Measurements from ENCODE around the gene NCKAP5. TPM values are rescaled to one million over a fixed set of nuclear protein-coding genes. Genes with fewer than 3 reads are reported as not detected.

The NCKAP5 gene
- total and polyA plus RNA-seq, 7 experiments from 2014 or later, result 0.12 TPM; not detected in 6

DNA sequence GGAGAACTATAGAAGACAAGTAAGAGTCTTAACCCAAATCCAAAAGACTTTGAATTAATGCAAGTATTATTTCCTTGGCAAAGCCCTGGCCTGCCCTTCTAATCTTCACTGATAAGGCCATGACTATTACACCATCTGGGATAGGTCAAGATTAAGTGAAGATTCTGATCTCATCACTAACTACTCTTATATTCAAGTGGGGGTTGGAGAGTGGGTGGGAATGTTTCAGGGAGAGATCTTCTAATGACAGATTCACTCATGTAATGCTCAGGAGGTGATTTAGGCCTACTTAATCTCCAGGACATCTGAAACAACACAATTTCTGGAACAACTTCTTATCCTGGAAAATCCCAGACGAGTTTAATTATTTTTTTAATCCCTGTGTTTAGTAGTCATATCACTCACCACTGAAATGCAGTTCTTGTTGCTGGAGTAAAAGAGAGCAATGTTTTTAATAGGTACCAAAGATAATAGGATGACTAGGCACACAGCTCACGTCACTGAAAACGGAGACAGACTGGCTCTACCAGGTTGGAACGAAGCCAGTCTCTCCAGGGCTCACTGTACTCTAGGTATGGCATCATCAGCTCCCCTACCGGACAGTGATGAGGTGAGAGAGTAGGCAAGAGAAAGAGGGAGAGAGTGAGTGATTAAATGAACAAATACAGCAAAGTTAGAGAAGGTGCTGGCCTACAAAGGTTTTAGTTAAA is 133.1 kb downstream of the NCKAP5 start:
- no peaks in the 10 kb centered on the region for H3K36me3 ChIP-seq (ENCODE audit: control insufficient read depth in 2 of 3, insufficient read depth in 3 of 3, low read length in 3 of 3)
- Mint-ChIP-seq H3K36me3 (no peaks in the 10 kb centered on the region), H3K4me3 (no peak overlapping the region), H3K27me3 (no peaks in the 10 kb centered on the region), H3K27ac (no peak overlapping the region), H3K4me1 (no peaks in the 10 kb centered on the region), H3K9me3 (peaks cover 0 to 14% (median 4%) of the 10 kb centered on the region in 11 donors)
- no peak overlapping the region for H3K27ac ChIP-seq (ENCODE audit: low read depth, low read length)
- no peak for DNase-seq
- no peaks in the 10 kb centered on the region for H3K27me3 ChIP-seq (ENCODE audit: control insufficient read depth in 2 of 2, insufficient read depth in 2 of 2, low read length in 2 of 2)
- intact Hi-C loops (cut with micrococcal nuclease), result no loop called here
- CTCF ChIA-PET, result no interaction called here
- ATAC-seq, result no peak
- H3K4me1 ChIP-seq (ENCODE audit: control insufficient read depth in 2 of 2, insufficient read depth in 2 of 2, low read length in 2 of 2), result no peaks in the 10 kb centered on the region
- no peaks in the 10 kb centered on the region for H3K9me3 ChIP-seq (ENCODE audit: control insufficient read depth in 2 of 3, low read length in 3 of 3)
- POLR2A ChIA-PET, result no interaction called here
- H3K4me3 ChIP-seq (ENCODE audit: low read length), result no peak overlapping the region

DNA sequence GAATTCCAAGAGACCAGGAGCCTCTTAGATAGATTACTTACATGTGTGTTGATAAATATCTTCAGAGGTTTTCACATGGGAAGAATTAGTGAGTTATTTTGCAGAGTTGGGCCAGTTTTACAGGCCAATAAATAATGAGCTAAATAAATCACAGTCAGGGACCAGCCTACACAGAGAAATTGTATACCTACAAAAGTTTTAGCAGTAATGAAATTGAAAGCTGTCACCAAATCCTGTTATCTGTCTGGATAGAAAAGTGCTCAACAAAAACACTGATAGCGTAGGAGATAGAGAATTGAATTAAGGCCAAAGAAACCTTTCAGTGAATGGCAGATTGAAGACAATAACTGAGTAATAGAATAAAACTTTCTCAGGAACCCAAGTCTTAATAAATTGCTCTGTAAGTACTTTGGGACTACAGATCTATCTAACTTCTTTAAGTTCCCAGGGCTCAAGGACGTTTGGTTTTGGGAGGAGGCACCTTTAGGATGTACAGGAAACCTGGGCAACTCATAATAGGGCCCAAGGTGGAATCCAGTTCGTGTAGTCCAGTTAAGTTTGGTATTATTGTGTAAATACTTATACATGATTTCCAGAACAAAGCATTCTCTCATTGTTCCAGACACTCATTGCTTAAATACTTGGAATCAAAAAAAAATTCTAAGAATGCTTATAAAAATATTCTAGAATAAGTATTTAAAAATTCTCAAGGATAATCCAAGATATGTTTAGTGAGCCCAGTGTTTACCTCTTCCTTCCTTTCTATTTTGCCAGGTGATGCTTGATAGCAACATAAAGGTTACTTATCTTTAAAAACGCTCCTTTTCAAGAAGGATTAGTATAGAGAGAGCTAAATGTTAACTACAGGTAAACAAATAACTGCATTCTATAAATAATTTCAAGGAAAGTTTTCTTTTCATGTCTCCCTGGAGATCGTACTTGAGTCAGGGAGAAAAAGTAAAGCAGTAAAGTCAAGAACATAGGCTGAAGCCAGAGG is 134.5 kb downstream of the NCKAP5 start:
- H3K9me3 Mint-ChIP-seq, result peaks cover 0 to 14% (median 4%) of the 10 kb centered on the region in 11 donors
- ChIA-PET POLR2A (no interaction called here), CTCF (no interaction called here)
- Histone ChIP-seq H3K9me3 (ENCODE audit: control insufficient read depth in 2 of 3, low read length in 3 of 3) (no peaks in the 10 kb centered on the region), H3K4me1 (ENCODE audit: control insufficient read depth in 2 of 2, insufficient read depth in 2 of 2, low read length in 2 of 2) (no peaks in the 10 kb centered on the region), H3K36me3 (ENCODE audit: control insufficient read depth in 2 of 3, insufficient read depth in 3 of 3, low read length in 3 of 3) (no peaks in the 10 kb centered on the region), H3K4me3 (ENCODE audit: low read length) (no peak overlapping the region), H3K27me3 (ENCODE audit: control insufficient read depth in 2 of 2, insufficient read depth in 2 of 2, low read length in 2 of 2) (no peaks in the 10 kb centered on the region), H3K27ac (ENCODE audit: low read depth, low read length) (no peak overlapping the region)
- H3K27ac Mint-ChIP-seq, result no peak overlapping the region
- no peak overlapping the region for H3K4me3 Mint-ChIP-seq
- intact Hi-C loops (cut with micrococcal nuclease), result no loop called here
- H3K36me3 Mint-ChIP-seq, result no peaks in the 10 kb centered on the region
- no peak for ATAC-seq
- H3K4me1 Mint-ChIP-seq, result no peaks in the 10 kb centered on the region
- no peak for DNase-seq
- H3K27me3 Mint-ChIP-seq, result no peaks in the 10 kb centered on the region

DNA sequence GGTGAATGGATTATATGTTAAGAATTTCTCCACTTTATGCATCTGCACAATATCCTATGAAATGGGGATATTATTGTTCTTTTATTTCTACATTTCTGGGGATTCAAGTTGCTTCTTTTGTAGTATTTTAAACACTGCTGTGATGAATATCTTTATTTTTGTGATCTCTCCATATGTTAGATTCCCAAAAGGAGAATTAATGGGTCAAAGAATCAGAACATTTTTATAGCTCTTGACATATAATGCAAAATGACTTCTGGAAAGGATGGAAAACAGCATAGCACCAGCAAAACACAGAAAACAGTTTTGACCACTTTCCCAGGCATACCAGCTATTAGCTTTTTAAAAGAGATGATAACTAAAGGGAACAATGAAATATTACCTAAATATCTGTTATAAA is 135.5 kb downstream of the NCKAP5 start:
- H3K4me1 Mint-ChIP-seq, result no peaks in the 10 kb centered on the region
- H3K27ac ChIP-seq (ENCODE audit: low read depth, low read length), result no peak overlapping the region
- intact Hi-C loops (cut with micrococcal nuclease), result no loop called here
- no peak overlapping the region for H3K4me3 ChIP-seq (ENCODE audit: low read length)
- H3K27me3 ChIP-seq (ENCODE audit: control insufficient read depth in 2 of 2, insufficient read depth in 2 of 2, low read length in 2 of 2), result no peaks in the 10 kb centered on the region
- no peaks in the 10 kb centered on the region for H3K36me3 Mint-ChIP-seq
- no peak for ATAC-seq
- H3K9me3 Mint-ChIP-seq, result peaks cover 0 to 14% (median 4%) of the 10 kb centered on the region in 11 donors
- no peak overlapping the region for H3K27ac Mint-ChIP-seq
- no peaks in the 10 kb centered on the region for H3K4me1 ChIP-seq (ENCODE audit: control insufficient read depth in 2 of 2, insufficient read depth in 2 of 2, low read length in 2 of 2)
- no peaks in the 10 kb centered on the region for H3K9me3 ChIP-seq (ENCODE audit: control insufficient read depth in 2 of 3, low read length in 3 of 3)
- ChIA-PET POLR2A (no interaction called here), CTCF (no interaction called here)
- no peaks in the 10 kb centered on the region for H3K27me3 Mint-ChIP-seq
- DNase-seq, result no peak
- H3K36me3 ChIP-seq (ENCODE audit: control insufficient read depth in 2 of 3, insufficient read depth in 3 of 3, low read length in 3 of 3), result no peaks in the 10 kb centered on the region
- no peak overlapping the region for H3K4me3 Mint-ChIP-seq

GRCh38 chr2:133431289-133431688 is 137.0 kb downstream of the NCKAP5 start:
- DNase-seq (no peak), ATAC-seq (no peak)
- POLR2A ChIA-PET, result no interaction called here
- CTCF ChIA-PET, result no interaction called here
- intact Hi-C loops (cut with micrococcal nuclease), result no loop called here
- no peaks in the 10 kb centered on the region for H3K36me3 ChIP-seq (ENCODE audit: control insufficient read depth in 2 of 3, insufficient read depth in 3 of 3, low read length in 3 of 3)
- H3K4me3 ChIP-seq (ENCODE audit: low read length), result no peak overlapping the region
- no peaks in the 10 kb centered on the region for H3K9me3 ChIP-seq (ENCODE audit: control insufficient read depth in 2 of 3, low read length in 3 of 3)
- H3K4me1 Mint-ChIP-seq, result no peaks in the 10 kb centered on the region
- H3K9me3 Mint-ChIP-seq, result peaks cover 0 to 14% (median 4%) of the 10 kb centered on the region in 11 donors
- no peaks in the 10 kb centered on the region for H3K36me3 Mint-ChIP-seq
- H3K27ac Mint-ChIP-seq, result no peak overlapping the region
- no peaks in the 10 kb centered on the region for H3K27me3 Mint-ChIP-seq
- H3K4me1 ChIP-seq (ENCODE audit: control insufficient read depth in 2 of 2, insufficient read depth in 2 of 2, low read length in 2 of 2), result no peaks in the 10 kb centered on the region
- H3K4me3 Mint-ChIP-seq, result no peak overlapping the region
- H3K27ac ChIP-seq (ENCODE audit: low read depth, low read length), result no peak overlapping the region
- no peaks in the 10 kb centered on the region for H3K27me3 ChIP-seq (ENCODE audit: control insufficient read depth in 2 of 2, insufficient read depth in 2 of 2, low read length in 2 of 2)

DNA sequence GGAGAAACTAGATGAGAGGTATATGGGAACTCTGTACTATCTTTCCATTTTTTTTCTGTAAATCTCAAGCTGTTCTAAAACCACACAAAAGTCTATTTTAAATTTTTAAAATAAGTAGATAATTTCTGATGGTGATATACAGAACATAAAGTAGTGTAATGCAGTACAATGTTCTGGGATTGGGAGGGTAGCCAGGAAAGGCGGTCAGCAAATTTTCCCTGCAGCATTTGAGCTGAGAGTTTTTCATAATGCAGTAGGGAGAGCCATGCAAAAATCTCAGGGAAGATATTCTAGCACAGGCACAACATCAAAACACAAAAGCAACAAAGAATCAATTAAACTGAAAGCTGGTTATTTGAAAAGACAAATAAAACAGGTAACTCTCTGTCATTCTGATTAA is 141.5 kb downstream of the NCKAP5 start:
- no peaks in the 10 kb centered on the region for H3K4me1 Mint-ChIP-seq
- ATAC-seq (no peak), DNase-seq (no peak)
- no peaks in the 10 kb centered on the region for H3K36me3 ChIP-seq (ENCODE audit: control insufficient read depth in 2 of 3, insufficient read depth in 3 of 3, low read length in 3 of 3)
- no peak overlapping the region for H3K4me3 ChIP-seq (ENCODE audit: low read length)
- intact Hi-C loops (cut with micrococcal nuclease), result no loop called here
- H3K36me3 Mint-ChIP-seq, result no peaks in the 10 kb centered on the region
- CTCF ChIA-PET, result no interaction called here
- peaks cover 0 to 7% (median 2%) of the 10 kb centered on the region in 11 donors for H3K9me3 Mint-ChIP-seq
- H3K27me3 Mint-ChIP-seq, result no peaks in the 10 kb centered on the region
- no peaks in the 10 kb centered on the region for H3K27me3 ChIP-seq (ENCODE audit: control insufficient read depth in 2 of 2, insufficient read depth in 2 of 2, low read length in 2 of 2)
- no peak overlapping the region for H3K27ac Mint-ChIP-seq
- H3K9me3 ChIP-seq (ENCODE audit: control insufficient read depth in 2 of 3, low read length in 3 of 3), result no peaks in the 10 kb centered on the region
- H3K4me1 ChIP-seq (ENCODE audit: control insufficient read depth in 2 of 2, insufficient read depth in 2 of 2, low read length in 2 of 2), result no peaks in the 10 kb centered on the region
- no peak overlapping the region for H3K27ac ChIP-seq (ENCODE audit: low read depth, low read length)
- POLR2A ChIA-PET, result no interaction called here
- no peak overlapping the region for H3K4me3 Mint-ChIP-seq

- no peaks in the 10 kb centered on the region for H3K27me3 Mint-ChIP-seq
- Histone ChIP-seq H3K36me3 (ENCODE audit: control insufficient read depth in 2 of 3, insufficient read depth in 3 of 3, low read length in 3 of 3) (no peaks in the 10 kb centered on the region), H3K4me3 (ENCODE audit: low read length) (no peak overlapping the region), H3K27me3 (ENCODE audit: control insufficient read depth in 2 of 2, insufficient read depth in 2 of 2, low read length in 2 of 2) (no peaks in the 10 kb centered on the region), H3K9me3 (ENCODE audit: control insufficient read depth in 2 of 3, low read length in 3 of 3) (no peaks in the 10 kb centered on the region), H3K4me1 (ENCODE audit: control insufficient read depth in 2 of 2, insufficient read depth in 2 of 2, low read length in 2 of 2) (no peaks in the 10 kb centered on the region), H3K27ac (ENCODE audit: low read depth, low read length) (no peak overlapping the region)
- DNase-seq (no peak), ATAC-seq (no peak)
- no peaks in the 10 kb centered on the region for H3K4me1 Mint-ChIP-seq
- ChIA-PET POLR2A (no interaction called here), CTCF (no interaction called here)
- no peak overlapping the region for H3K27ac Mint-ChIP-seq
- peaks cover 0 to 10% (median 2%) of the 10 kb centered on the region in 11 donors for H3K9me3 Mint-ChIP-seq
- no peaks in the 10 kb centered on the region for H3K36me3 Mint-ChIP-seq
- H3K4me3 Mint-ChIP-seq, result no peak overlapping the region
- intact Hi-C loops (cut with micrococcal nuclease), result no loop called here
These were observed 142.7 kb downstream of the NCKAP5 start for GRCh38 chr2:133425612-133426011.

Data from naive thymus-derived CD4-positive, alpha-beta T cell (primary cell).